ENCODE results near the gene DOK5.

The DOK5 gene

DNA sequence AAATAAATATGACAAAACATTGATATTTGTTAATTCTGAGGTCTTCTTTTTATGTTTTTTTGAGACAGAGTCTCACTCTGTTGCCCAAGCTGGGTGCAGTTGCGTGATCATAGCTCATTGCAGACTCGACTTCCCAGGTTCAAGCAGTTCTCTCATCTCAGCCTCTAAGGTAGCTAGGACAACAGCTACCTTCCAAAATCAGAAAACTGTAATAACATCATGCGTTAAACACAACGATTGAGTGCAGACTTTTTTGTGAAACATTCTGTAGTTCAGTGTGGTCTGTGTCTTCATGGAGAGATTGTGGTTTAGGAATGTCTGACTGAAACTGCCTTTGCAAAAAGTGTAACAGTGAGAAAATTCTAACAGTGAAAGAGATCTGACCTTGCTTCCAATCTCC is 16.1 kb upstream of the DOK5 start:
- no peak overlapping the region for H3K27ac ChIP-seq (ENCODE audit: low read depth, low read length)
- H3K27me3 ChIP-seq (ENCODE audit: low read length) = no peaks in the 10 kb centered on the region
- no peaks in the 10 kb centered on the region for H3K79me2 ChIP-seq (ENCODE audit: insufficient read depth, low read length)
- H2AFZ ChIP-seq (ENCODE audit: low read depth, low read length, severe bottlenecking) = no peak overlapping the region
- TF ChIP-seq CTCF (IDR thresholded peaks at IDR 0.05; ENCODE audit: insufficient read depth, low read length, poor library complexity, severe bottlenecking) = no peak
- TF ChIP-seq EZH2phosphoT487 (conservative IDR thresholded peaks at IDR 0.05; ENCODE audit: low read length) = no peak
- H3K4me3 ChIP-seq (ENCODE audit: insufficient read depth, low read length, poor library complexity, severe bottlenecking) = no peak overlapping the region
- H4K20me1 ChIP-seq (ENCODE audit: low read depth, low read length) = no peaks in the 10 kb centered on the region
- H3K9ac ChIP-seq (ENCODE audit: low read length) = no peak overlapping the region
- no peaks in the 10 kb centered on the region for H3K36me3 ChIP-seq (ENCODE audit: low read length)
- no peaks in the 10 kb centered on the region for H3K9me3 ChIP-seq (ENCODE audit: insufficient read depth, low read length)
- no peaks in the 10 kb centered on the region for H3F3A ChIP-seq (ENCODE audit: insufficient read depth)
- H3K9me2 ChIP-seq (replicated peaks; ENCODE audit: insufficient read depth, low read length) = no peaks in the 10 kb centered on the region; the same call in 1 of the 2 replicates
- H3K4me2 ChIP-seq (ENCODE audit: low read depth, low read length, poor library complexity, severe bottlenecking) = no peak overlapping the region

GRCh38 chr20:54464003-54464402 is 11.4 kb upstream of the DOK5 start:
- no peaks in the 10 kb centered on the region for H3K27me3 ChIP-seq (ENCODE audit: low read length)
- no peaks in the 10 kb centered on the region for H3K79me2 ChIP-seq (ENCODE audit: insufficient read depth, low read length)
- H3K9ac ChIP-seq (ENCODE audit: low read length) = no peak overlapping the region
- no peak overlapping the region for H2AFZ ChIP-seq (ENCODE audit: low read depth, low read length, severe bottlenecking)
- H3K9me2 ChIP-seq (replicated peaks; ENCODE audit: insufficient read depth, low read length) = no peaks in the 10 kb centered on the region; the same call in 1 of the 2 replicates
- no peaks in the 10 kb centered on the region for H3K36me3 ChIP-seq (ENCODE audit: low read length)
- H3K9me3 ChIP-seq (ENCODE audit: insufficient read depth, low read length) = no peaks in the 10 kb centered on the region
- no peaks in the 10 kb centered on the region for H4K20me1 ChIP-seq (ENCODE audit: low read depth, low read length)
- no peak overlapping the region for H3K4me3 ChIP-seq (ENCODE audit: insufficient read depth, low read length, poor library complexity, severe bottlenecking)
- H3F3A ChIP-seq (ENCODE audit: insufficient read depth) = no peaks in the 10 kb centered on the region
- TF ChIP-seq CTCF (IDR thresholded peaks at IDR 0.05; ENCODE audit: insufficient read depth, low read length, poor library complexity, severe bottlenecking) (no peak), EZH2phosphoT487 (conservative IDR thresholded peaks at IDR 0.05; ENCODE audit: low read length) (no peak)
- no peak overlapping the region for H3K4me2 ChIP-seq (ENCODE audit: low read depth, low read length, poor library complexity, severe bottlenecking)
- H3K27ac ChIP-seq (ENCODE audit: low read depth, low read length) = no peak overlapping the region

- no peak overlapping the region for H3K4me3 ChIP-seq (ENCODE audit: insufficient read depth, low read length, poor library complexity, severe bottlenecking)
- H3K9me2 ChIP-seq (replicated peaks; ENCODE audit: insufficient read depth, low read length) = no peaks in the 10 kb centered on the region; the same call in 1 of the 2 replicates
- TF ChIP-seq EZH2phosphoT487 (conservative IDR thresholded peaks at IDR 0.05; ENCODE audit: low read length) (no peak), CTCF (IDR thresholded peaks at IDR 0.05; ENCODE audit: insufficient read depth, low read length, poor library complexity, severe bottlenecking) (no peak)
- no peak overlapping the region for H2AFZ ChIP-seq (ENCODE audit: low read depth, low read length, severe bottlenecking)
- H3K79me2 ChIP-seq (ENCODE audit: insufficient read depth, low read length) = no peaks in the 10 kb centered on the region
- no peak overlapping the region for H3K9ac ChIP-seq (ENCODE audit: low read length)
- no peaks in the 10 kb centered on the region for H3K36me3 ChIP-seq (ENCODE audit: low read length)
- no peaks in the 10 kb centered on the region for H3K9me3 ChIP-seq (ENCODE audit: insufficient read depth, low read length)
- no peak overlapping the region for H3K27ac ChIP-seq (ENCODE audit: low read depth, low read length)
- no peak overlapping the region for H3K4me2 ChIP-seq (ENCODE audit: low read depth, low read length, poor library complexity, severe bottlenecking)
- H4K20me1 ChIP-seq (ENCODE audit: low read depth, low read length) = no peaks in the 10 kb centered on the region
- no peaks in the 10 kb centered on the region for H3F3A ChIP-seq (ENCODE audit: insufficient read depth)
- no peaks in the 10 kb centered on the region for H3K27me3 ChIP-seq (ENCODE audit: low read length)
Measured at GRCh38 chr20:54466127-54466526, 9.3 kb upstream of the DOK5 start.

Data from SU-DHL-6 (cell line).